ENCODE results near the gene HEXIM2.
"Not testable (repeated sequence)": the region's sequence is repeated elsewhere in the genome, so short reads cannot be mapped to it uniquely, and the experiment has no call there.

Gene HEXIM2

GRCh38 chr17:45161288-45162024 is at the start of gene HEXIM2:
HEXIM2 (plus strand) TSS chr17:45161875; CDS start chr17:45162794, 919 bp downstream.
- peak; percentile 100 for DNase-seq

- no peak for DNase-seq
Measured at GRCh38 chr17:45112559-45113423, 48.9 kb upstream of the HEXIM2 start.

GRCh38 chr17:45113424-45113754 is 48.3 kb upstream of the HEXIM2 start:
- no peak for DNase-seq

GRCh38 chr17:45114117-45114932 is 47.4 kb upstream of the HEXIM2 start:
- DNase-seq, result no peak

- DNase-seq, result no peak
Measured at GRCh38 chr17:45115015-45115625, 46.6 kb upstream of the HEXIM2 start.

- no peak for DNase-seq
Measured at GRCh38 chr17:45115871-45116270, 45.8 kb upstream of the HEXIM2 start.

GRCh38 chr17:45116434-45117016 is 45.1 kb upstream of the HEXIM2 start:
- DNase-seq, result no peak

- DNase-seq, result no peak
Measured at GRCh38 chr17:45117334-45117733, 44.3 kb upstream of the HEXIM2 start.

GRCh38 chr17:45117848-45118646 is 43.6 kb upstream of the HEXIM2 start:
- DNase-seq, result no peak

- DNase-seq, result no peak
Measured at GRCh38 chr17:45118691-45119090, 43.0 kb upstream of the HEXIM2 start.

GRCh38 chr17:45119964-45120363 is 41.7 kb upstream of the HEXIM2 start:
- no peak for DNase-seq

GRCh38 chr17:45120558-45120957 is 41.1 kb upstream of the HEXIM2 start:
- no peak for DNase-seq

- DNase-seq, result no peak
Measured at GRCh38 chr17:45121055-45121454, 40.6 kb upstream of the HEXIM2 start.

GRCh38 chr17:45123076-45123770 is 38.5 kb upstream of the HEXIM2 start:
- no peak for DNase-seq

GRCh38 chr17:45123930-45124796 is 37.5 kb upstream of the HEXIM2 start:
- DNase-seq, result peak; percentile 60

- not testable (repeated sequence) for DNase-seq
Measured at GRCh38 chr17:45124797-45125122, 36.9 kb upstream of the HEXIM2 start.

- no peak for DNase-seq
Measured at GRCh38 chr17:45125509-45125908, 36.2 kb upstream of the HEXIM2 start.

GRCh38 chr17:45127207-45127547 is 34.5 kb upstream of the HEXIM2 start:
- DNase-seq, result no peak

GRCh38 chr17:45127548-45128300 is 34.0 kb upstream of the HEXIM2 start:
- DNase-seq, result no peak

All from KG1 (cell line).